NCI-H1417 treated with DMSO at 0.1 percent for 48 hours (cell line): Measurements from ENCODE around the gene RIMS3.
A peak's percentile ranks its signal among the peaks of the same experiment; 100 is the strongest.
"Not testable (repeated sequence)": the region's sequence is repeated elsewhere in the genome, so short reads cannot be mapped to it uniquely, and the experiment has no call there.

ENCODE experiments used
- DNase-seq: peaks from one replicate; lab custom pipeline; 2025; lab: John Stamatoyannopoulos, UW

The RIMS3 gene

DNA sequence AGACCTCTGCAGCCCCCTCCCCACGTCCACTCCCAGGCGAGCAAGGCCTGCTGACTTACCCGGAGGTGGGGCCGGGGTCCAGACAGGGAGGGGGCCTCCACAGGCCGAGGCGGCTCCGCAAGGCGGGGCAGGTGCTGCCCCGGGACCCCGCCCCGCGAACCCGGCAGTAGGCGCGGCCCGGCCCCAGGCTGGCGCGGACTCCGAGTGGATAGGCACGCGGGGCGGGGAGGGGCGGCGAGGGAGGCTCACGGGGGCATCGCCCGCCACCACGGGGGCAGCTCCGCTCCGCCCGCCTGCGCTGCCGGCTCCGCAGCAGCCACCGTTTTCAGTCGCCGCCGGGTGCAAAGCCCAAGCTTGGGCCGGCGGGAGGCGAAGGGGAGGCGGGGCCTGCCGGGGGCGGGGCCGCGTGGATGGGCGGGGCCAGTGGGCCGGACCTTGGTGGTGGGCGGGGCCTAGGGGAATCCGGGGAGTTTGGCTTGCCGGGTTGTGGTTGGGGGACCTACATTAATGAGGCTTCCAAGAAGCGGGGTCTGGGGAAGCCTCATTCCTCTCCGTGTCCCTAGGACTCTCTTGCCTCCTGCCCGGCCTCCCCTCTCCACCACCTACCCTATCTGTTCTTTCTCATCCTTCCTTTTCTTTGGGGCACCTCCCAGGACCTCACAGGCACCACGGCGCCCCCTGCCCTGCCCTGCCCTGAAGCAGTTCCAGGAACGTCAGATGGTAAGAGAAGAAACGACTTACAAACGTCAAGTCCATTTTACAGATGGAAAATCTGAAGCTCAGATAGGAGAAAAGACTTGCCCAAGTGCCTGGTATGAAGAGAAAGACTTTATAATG lies at the start of gene RIMS3:
Gene RIMS3 (minus strand): TSS at position 348 of the 837 bp plus-strand sequence. CDS start 23,757 bp downstream, outside the sequence.
- peak; percentile 34 for DNase-seq

- no peak for DNase-seq
These were observed 47.5 kb upstream of the RIMS3 start for GRCh38 chr1:40712997-40713396.

DNA sequence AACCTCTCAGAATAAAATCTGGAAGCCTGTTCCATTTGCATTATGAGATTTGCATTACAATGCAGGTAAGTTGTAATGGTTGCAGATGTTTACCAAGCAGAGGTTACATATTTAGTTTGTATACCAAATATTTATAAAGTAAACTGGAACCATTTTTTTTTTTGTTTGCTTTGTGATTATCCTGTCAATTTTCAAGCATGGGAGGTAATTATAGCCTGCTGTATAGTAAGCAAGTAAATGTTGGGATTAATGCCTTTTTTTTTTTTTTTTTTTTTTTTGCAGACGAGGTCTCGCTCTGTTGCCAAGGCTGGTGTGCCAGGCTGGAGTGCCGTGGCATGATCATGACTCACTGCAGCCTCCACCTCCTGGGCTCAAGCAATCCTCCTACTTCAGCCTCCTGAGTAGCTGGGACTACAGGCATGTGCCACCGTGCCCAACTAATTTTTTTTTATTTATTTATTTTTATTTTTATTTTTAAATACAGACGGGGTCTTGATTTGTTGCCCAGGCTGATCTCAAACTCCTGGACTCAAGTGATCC lies 47.0 kb upstream of the RIMS3 start:
- DNase-seq: peak; percentile 43

DNA sequence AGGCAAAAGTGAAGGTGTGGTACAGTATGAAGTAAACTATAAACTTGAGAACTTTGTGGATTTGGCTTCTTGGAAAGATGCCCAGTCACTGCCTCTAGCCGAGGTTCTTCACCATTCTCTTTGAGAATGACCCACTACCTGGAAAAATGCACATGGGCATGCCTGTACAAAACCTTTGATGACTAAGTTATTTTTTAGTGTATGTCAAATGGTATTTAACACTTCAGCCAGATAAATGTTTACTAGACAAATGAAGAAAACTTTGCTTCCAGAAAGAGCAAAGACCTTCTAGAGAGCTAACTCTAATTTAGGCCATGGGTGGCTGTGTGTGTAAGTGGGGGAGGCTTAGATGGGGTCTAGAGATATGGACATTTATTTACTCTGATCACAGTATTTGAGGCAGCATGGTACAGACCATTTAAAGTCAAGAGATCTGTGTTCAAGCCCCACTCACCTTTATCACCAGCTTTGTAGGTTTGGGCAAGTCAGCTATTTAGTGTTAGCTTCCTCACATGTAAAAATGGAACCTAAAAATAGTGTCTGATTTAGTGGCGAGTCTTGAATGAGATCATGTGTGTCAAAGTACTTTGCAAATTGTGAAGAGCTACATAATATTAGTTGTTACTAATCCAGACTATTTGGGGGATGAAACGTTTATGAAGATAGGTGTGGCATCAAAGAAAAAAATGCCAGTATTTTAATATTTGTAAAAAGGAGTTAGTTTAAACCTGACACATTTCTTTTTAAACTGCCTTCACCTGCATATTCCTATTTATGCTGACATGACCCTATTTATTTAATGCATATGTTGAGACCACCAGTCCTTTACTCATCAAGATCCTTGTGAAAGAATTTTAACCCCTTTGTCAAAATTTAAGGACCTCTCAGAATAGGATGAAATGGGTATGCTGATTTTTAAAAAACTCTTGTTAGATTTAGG lies 46.3 kb upstream of the RIMS3 start:
- DNase-seq: no peak

GRCh38 chr1:40710581-40711315 lies 45.3 kb upstream of the RIMS3 start:
- DNase-seq: no peak

DNA sequence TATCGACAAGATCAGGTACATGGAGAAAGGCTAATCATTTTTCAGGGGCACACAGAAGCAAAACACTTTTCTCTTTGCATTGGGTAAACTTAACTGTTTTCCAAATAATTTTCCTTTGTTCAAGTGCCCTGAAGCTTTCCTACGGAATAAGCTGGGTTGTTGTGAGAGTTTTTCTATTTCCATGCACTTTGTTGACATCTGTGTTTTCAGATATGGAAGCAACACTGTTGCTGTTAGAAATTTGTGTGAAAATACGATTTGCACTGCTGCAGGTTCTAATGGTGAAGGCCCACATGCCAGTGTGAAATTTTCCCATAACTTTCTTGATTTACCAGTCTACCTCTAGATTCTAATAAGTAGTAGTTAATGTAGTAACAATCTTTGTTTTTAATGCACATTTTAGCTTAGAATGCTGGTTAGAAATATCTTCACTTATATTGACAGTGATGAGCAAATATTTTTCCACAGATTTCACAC lies 44.4 kb upstream of the RIMS3 start:
- DNase-seq: no peak

DNA sequence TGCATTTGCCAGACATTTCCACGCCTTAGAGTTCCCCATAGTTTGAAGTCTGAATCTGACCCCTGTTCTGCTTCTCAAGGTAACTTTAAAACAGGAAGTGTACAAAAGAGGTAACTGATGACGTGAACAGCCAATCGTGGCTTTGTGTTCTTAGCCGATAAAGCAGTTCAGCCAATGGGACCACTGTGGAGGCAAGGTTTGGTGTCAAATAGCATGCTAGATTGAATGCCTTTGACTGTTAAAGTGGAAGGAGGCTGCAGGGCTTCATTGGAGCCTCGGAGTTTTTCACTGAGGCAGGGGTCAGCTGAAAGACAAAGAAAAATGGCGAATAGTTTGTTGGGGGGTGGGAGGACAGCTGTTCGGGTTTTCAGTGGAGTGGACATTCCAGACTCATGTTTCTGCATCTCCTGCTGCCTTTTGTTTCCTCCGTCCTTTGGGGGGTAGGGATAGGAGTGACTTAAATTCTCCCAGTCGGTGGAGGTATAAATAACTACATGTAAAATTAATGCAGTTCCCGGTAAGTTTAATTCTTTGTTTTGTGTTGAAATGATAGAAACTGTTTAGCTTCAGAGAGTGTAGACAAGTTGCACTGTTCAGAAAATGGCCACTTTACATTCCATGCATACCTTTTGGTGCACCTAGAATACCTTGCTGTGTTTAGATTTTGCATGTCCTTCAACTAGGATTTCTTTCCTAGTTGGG lies 43.8 kb upstream of the RIMS3 start:
- no peak for DNase-seq

DNA sequence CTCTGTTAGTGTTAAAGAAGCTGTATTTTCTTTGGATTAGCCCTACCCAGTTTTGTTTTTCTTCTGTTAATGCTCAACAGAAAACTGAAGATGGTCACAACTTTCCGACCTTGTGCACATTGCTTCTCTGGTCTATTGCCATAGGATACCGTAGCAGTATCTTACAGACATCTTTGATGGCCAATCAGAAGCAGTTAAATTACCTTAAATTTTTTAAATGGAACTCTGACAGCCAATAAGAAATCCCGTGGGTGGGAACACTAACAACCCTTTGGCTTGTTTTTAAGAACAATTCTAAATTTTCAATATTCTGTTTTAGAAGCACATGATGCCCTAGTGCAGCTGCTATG lies 43.2 kb upstream of the RIMS3 start:
- DNase-seq: no peak

DNA sequence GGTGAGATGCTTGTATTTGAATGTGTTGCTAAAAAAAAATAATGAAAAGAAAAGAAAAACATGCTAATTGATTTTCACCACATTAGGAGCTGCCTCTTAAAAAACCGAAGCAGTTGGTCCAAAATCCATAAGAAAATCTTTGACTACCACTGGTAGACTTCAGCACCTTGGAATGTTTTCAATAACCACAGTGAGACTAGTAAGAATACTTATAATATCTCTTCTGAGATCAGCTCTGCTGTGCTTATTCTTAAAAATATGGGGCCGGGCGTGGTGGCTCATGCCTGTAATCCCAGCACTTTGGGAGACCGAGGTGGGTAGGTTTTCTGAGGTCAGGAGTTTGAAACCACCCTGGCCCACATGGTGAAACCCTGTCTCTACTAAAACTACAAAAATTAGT lies 41.1 kb upstream of the RIMS3 start:
- no peak for DNase-seq

GRCh38 chr1:40704817-40705733 lies 39.6 kb upstream of the RIMS3 start:
- no peak for DNase-seq

DNA sequence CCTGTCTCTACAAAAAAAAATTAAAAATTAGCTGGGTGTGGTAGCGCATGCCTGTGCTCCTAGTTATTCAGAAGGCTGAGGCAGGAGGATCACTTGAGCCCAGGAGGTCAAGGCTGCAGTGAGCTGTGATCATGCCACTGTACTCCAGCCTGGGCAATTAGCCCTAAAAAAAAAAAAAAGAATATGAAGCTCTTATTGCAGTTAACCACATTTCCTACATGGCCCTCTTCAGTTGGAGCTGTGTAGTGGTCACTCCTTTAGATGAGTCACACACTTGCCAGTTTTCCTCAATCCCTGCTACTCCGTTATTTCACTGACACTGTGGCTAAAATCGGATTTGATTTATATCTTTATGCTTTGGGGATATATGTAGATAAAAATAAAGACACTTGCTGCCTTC lies 37.8 kb upstream of the RIMS3 start:
- no peak for DNase-seq

GRCh38 chr1:40702810-40703209 lies 37.3 kb upstream of the RIMS3 start:
- not testable (repeated sequence) for DNase-seq

DNA sequence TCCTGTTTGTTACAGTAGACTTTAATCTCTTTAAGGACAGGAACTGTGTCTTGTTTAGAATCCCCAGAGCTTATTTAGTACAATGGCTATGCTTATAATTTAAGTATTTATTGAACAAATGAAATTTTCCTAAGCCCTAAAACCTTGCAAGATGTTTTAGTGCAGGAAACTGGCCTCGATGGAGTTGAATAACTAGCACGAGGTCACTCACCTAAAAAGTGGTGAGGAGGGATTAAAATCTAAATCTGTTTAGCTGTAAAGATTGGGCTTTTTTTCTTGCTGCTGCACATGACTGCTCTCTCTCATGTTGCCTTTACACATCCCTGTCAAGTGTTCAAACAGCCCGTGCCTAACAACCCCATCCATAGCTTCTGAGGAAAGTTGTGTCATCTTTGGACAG lies 36.2 kb upstream of the RIMS3 start:
- DNase-seq: no peak

GRCh38 chr1:40699787-40700186 lies 34.3 kb upstream of the RIMS3 start:
- DNase-seq: no peak

DNA sequence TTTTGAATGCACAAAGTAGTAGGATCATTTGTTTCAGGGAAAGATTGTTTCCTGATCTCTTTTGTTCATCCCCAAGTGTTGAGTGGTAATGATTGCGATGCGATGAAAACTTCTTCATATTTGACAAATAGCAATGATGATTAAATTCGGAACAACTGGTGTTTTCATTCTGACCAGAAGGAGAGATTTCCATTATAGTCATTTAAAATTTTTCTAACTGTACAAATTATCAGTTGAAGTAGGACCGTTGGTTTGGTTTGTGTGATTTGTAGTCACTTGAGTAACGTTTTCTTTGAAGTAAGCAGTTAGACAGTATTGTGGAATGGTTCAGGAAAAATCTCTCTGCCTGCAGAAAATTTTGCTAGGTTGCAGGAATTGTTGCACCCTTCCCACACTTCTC lies 32.0 kb upstream of the RIMS3 start:
- no peak for DNase-seq

DNA sequence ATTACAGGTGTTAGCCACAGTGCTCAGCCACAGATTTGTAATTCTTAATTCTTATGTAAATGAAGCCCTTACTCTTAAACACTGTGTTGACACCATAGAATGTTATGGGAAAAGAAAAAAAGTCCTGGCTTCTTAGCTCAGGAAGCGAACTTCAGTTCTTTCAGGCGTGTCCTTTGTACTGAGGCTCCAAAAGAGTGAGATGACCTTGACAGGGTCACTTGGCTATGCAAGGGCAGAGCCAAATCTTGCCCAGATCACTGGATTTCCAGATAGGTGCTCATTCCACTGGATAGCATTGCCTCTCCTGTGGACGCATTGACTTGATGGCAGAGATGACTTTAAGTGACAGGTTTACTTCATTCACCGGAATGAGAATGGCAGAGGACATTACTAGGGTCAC lies 30.8 kb upstream of the RIMS3 start:
- DNase-seq: no peak

DNA sequence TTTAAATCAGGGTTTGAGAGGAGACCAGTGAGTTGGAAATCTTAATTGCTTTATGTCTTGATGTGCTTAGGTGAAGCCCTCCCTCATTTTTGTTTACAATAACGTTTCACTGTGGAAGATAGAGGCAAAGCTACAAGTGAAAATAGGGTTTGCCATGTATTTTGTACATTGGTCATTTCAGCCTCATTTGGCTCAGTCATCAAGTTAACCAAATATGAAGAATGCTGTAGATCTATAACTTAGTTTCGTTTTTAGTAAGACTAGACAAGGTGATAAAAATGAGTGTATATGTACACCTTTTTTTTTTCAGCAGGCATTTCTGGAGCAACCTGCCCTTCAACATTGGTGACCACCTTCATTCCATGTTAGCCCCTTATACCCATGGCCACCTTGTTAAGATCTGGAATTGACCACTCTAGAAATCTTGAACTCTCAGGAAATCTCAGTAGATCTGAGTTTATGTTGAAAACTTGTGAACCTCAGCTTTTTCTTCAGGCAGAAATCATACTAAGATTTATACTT lies 28.9 kb upstream of the RIMS3 start:
- DNase-seq: no peak

DNA sequence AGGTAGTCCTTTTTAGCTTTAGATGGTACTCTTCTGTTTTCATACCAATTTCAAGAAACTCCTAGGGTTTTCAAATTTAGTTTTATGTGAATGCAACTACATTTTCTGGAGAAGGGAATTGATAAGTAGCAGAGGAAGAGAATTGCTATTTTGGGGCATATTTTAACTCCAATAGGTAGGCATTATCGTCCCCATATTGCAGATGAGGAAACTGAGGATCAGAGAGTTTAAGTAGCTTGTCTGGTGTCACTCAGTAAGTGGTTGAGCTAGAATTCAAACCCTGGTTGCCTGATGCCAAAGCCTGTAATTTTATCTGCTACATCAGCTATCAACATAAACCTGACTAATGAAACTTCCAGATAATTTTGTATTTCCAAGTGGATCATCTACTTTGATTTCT lies 27.9 kb upstream of the RIMS3 start:
- DNase-seq: no peak

GRCh38 chr1:40692429-40692895 lies 27.0 kb upstream of the RIMS3 start:
- no peak for DNase-seq
